WTC11 (cell line): ENCODE results near the gene METTL22. TPM values are rescaled to one million over a fixed set of nuclear protein-coding genes. Genes with fewer than 3 reads are reported as not detected.

Source experiments
- ATAC-seq: fragments of 200-7000 bp; cut with Tn5 transposase; 2 replicates; pipeline ENCODE4 v1.10.0; 2021; ENCODE audit warnings: mild to moderate bottlenecking, moderate library complexity
- CTCF ChIA-PET: fragments of 300-600 bp; sonication (Branson Sonifier 250); formaldehyde crosslinking; loops from one replicate; lab custom pipeline; 2021; ENCODE audit warnings: antibody characterized with exemption; lab: Charles Lee
- POLR2A ChIA-PET: fragments of 350-600 bp; sonication (Branson Sonifier 250); formaldehyde crosslinking; loops from one replicate; lab custom pipeline; 2021; ENCODE audit warnings: antibody characterized with exemption; lab: Charles Lee
- DNase-seq: peaks from one replicate; pipeline ENCODE4 v3.0.0; 2021; ENCODE audit warnings: low spot score
- H3K27ac Mint-ChIP-seq: 2 replicates; pipeline ENCODE4 v1.8.0; 2021; ENCODE audit warnings: mixed read lengths
- H3K27me3 Mint-ChIP-seq: 2 replicates; pipeline ENCODE4 v1.8.0; 2021; ENCODE audit warnings: low read depth, mild to moderate bottlenecking, moderate library complexity, mixed read lengths
- H3K36me3 Mint-ChIP-seq: 2 replicates; pipeline ENCODE4 v1.8.0; 2021; ENCODE audit warnings: mixed read lengths
- H3K4me1 Mint-ChIP-seq: 2 replicates; pipeline ENCODE4 v1.8.0; 2022; ENCODE audit warnings: mixed read lengths
- H3K4me3 Mint-ChIP-seq: 2 replicates; pipeline ENCODE4 v1.8.0; 2021; ENCODE audit warnings: mild to moderate bottlenecking, moderate library complexity, mixed read lengths
- H3K9me3 Mint-ChIP-seq: 2 replicates; pipeline ENCODE4 v1.8.0; 2021; ENCODE audit warnings: mixed read lengths
- AR ChIP-seq: fragments of 250-450 bp; sonication (Bioruptor Pico); IDR thresholded peaks from 2 replicates; pipeline ENCODE4 v1.9.0; 2021; ENCODE audit warnings: mild to moderate bottlenecking
- CBFB ChIP-seq: sonication (generic); formaldehyde crosslinking; IDR thresholded peaks from 2 replicates; pipeline ENCODE4 v1.8.1; 2022; ENCODE audit warnings: mild to moderate bottlenecking, low read depth, missing genetic modification reagents
- CDX4 ChIP-seq: fragments of 250-450 bp; sonication (Bioruptor Pico); IDR thresholded peaks from 2 replicates; pipeline ENCODE4 v1.9.0; 2021; ENCODE audit warnings: moderate library complexity, mild to moderate bottlenecking, inconsistent platforms, borderline replicate concordance
- CREB1 ChIP-seq: sonication (generic); formaldehyde crosslinking; IDR thresholded peaks from 2 replicates; pipeline ENCODE4 v1.8.0; 2023; ENCODE audit warnings: mild to moderate bottlenecking, missing genetic modification reagents
- FOXP1 ChIP-seq: sonication (generic); formaldehyde crosslinking; IDR thresholded peaks from 2 replicates; pipeline ENCODE4 v1.8.0; 2022; ENCODE audit warnings: missing genetic modification reagents, mild to moderate bottlenecking, moderate library complexity, borderline replicate concordance
- IRF2 ChIP-seq: sonication (generic); formaldehyde crosslinking; IDR thresholded peaks from 2 replicates; pipeline ENCODE4 v1.8.0; 2022; ENCODE audit warnings: low read depth, missing genetic modification reagents, borderline replicate concordance
- JAZF1 ChIP-seq: fragments of 250-450 bp; sonication (Bioruptor Pico); IDR thresholded peaks from 2 replicates; pipeline ENCODE4 v1.9.0; 2021; ENCODE audit warnings: moderate library complexity, mild to moderate bottlenecking, inconsistent platforms
- NFE2L1 ChIP-seq: sonication (generic); formaldehyde crosslinking; IDR thresholded peaks from 2 replicates; pipeline ENCODE4 v1.8.1; 2023; ENCODE audit warnings: missing genetic modification reagents
- NR2C2 ChIP-seq: sonication (generic); formaldehyde crosslinking; IDR thresholded peaks from 2 replicates; pipeline ENCODE4 v1.8.0; 2022; ENCODE audit warnings: mild to moderate bottlenecking, missing genetic modification reagents
- OVOL2 ChIP-seq: fragments of 250-450 bp; sonication (Bioruptor Pico); IDR thresholded peaks from 2 replicates; pipeline ENCODE4 v1.9.0; 2021; ENCODE audit warnings: mild to moderate bottlenecking, borderline replicate concordance
- TCF7 ChIP-seq: sonication (generic); formaldehyde crosslinking; IDR thresholded peaks from 2 replicates; pipeline ENCODE4 v1.8.0; 2022; ENCODE audit warnings: mild to moderate bottlenecking, low read depth, missing genetic modification reagents, moderate library complexity
- TP53 ChIP-seq: sonication (generic); formaldehyde crosslinking; IDR thresholded peaks from 2 replicates; pipeline ENCODE4 v1.8.1; 2023; ENCODE audit warnings: mild to moderate bottlenecking, missing genetic modification reagents
- ZBTB21 ChIP-seq: sonication (generic); formaldehyde crosslinking; IDR thresholded peaks from 2 replicates; pipeline ENCODE4 v1.8.1; 2023; ENCODE audit warnings: mild to moderate bottlenecking, missing genetic modification reagents, borderline replicate concordance
- ZMAT4 ChIP-seq: fragments of 250-450 bp; sonication (Bioruptor Pico); IDR thresholded peaks from 2 replicates; pipeline ENCODE4 v1.9.0; 2021; ENCODE audit warnings: mild to moderate bottlenecking
- ZNF121 ChIP-seq: sonication (generic); formaldehyde crosslinking; IDR thresholded peaks from 2 replicates; pipeline ENCODE4 v1.8.0; 2023; ENCODE audit warnings: missing genetic modification reagents
- ZNF138 ChIP-seq: sonication (generic); formaldehyde crosslinking; conservative IDR thresholded peaks from 2 replicates; pipeline ENCODE4 v1.8.1; 2022; ENCODE audit warnings: mild to moderate bottlenecking, moderate library complexity, missing genetic modification reagents
- ZNF423 ChIP-seq: fragments of 250-450 bp; sonication (Bioruptor Pico); IDR thresholded peaks from 2 replicates; pipeline ENCODE4 v2.1.2; 2022; ENCODE audit warnings: mild to moderate bottlenecking, moderate library complexity
- total RNA-seq: library from RNA; stranded (reverse); gene quantifications from 3 replicates; pipeline ENCODE4 v1.2.3, GENCODE V29; 2021
- TF ChIP-seq, protein P1 (sequence below): sonication (generic); formaldehyde crosslinking; IDR thresholded peaks from 2 replicates; pipeline ENCODE4 v1.8.1; 2023; ENCODE audit warnings: mild to moderate bottlenecking, missing genetic modification reagents
- TF ChIP-seq, protein P2 (sequence below): fragments of 250-450 bp; sonication (Bioruptor Pico); IDR thresholded peaks from 2 replicates; pipeline ENCODE4 v2.1.2; 2022; ENCODE audit warnings: mild to moderate bottlenecking, moderate library complexity
- TF ChIP-seq, protein P3 (sequence below): sonication (generic); formaldehyde crosslinking; IDR thresholded peaks from 2 replicates; pipeline ENCODE4 v1.8.1; 2023; ENCODE audit warnings: mild to moderate bottlenecking, missing genetic modification reagents, moderate library complexity
- TF ChIP-seq, protein P4 (sequence below): sonication (generic); formaldehyde crosslinking; IDR thresholded peaks from 2 replicates; pipeline ENCODE4 v1.8.1; 2022; ENCODE audit warnings: missing genetic modification reagents, borderline replicate concordance
- TF ChIP-seq, protein P5 (sequence below): sonication (generic); formaldehyde crosslinking; IDR thresholded peaks from 2 replicates; pipeline ENCODE4 v1.8.0; 2022; ENCODE audit warnings: mild to moderate bottlenecking, missing genetic modification reagents

METTL22 gene
- total RNA-seq, 1 experiment from 2014 or later, result 82.0 TPM

DNA sequence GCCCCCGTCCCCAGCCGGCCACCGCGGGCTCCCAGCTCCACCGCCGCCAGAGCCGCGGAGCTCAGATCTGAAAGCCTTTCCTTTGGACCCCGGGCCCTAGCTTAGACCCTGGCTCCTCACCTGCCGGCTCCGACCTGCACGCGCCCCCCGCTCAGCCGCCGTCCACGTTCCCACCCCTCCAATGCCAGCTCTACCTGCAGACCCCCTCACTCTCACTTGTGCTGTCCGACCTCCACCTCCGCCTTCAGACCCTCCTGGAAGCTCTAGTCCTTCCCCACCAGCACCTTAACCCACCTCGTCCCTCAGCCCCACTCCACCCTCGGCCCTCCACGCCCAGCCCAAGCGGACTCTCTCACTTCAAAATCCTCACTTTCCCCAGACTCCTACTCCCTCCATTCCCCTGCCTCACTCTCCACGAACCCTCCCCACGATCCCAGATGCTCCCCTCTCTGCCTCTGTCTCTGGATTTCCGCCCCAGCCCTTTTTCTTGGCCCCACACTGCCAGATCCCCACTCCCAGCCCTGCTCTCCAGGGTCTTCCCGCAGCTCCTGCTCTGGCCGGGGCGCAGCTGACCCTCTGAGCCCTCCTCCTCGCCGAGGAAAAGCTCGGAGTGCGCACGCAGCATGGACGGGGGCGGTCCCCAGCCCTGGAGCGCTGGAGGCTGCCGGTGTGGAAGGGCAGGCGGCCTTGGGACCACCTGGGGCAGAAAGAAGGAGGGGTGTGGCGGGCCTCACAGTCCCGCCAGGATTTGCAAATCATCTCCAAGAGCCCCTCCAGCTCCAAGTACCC, 31.4 kb upstream of the METTL22 start, which contains the start of gene TMEM114:
Gene TMEM114 (minus strand): TSS at position 612 of the 789 bp plus-strand sequence. CDS start 673 bp downstream, outside the sequence.
- peak; percentile 62 for DNase-seq
- H3K36me3 Mint-ChIP-seq, result no peaks in the 10 kb centered on the region
- TF ChIP-seq CBFB (CRISPR knock-in tag), result no peak
- TF ChIP-seq ZNF423 (CRISPR knock-in tag), result no peak
- 0 out of 2 replicates have a peak, but pooled peaks have one; percentile 26 for TF ChIP-seq NFE2L1
- no peak for TF ChIP-seq NR2C2 (CRISPR knock-in tag)
- TF ChIP-seq OVOL2 (CRISPR knock-in tag), result no peak
- TF ChIP-seq, protein P1, sequence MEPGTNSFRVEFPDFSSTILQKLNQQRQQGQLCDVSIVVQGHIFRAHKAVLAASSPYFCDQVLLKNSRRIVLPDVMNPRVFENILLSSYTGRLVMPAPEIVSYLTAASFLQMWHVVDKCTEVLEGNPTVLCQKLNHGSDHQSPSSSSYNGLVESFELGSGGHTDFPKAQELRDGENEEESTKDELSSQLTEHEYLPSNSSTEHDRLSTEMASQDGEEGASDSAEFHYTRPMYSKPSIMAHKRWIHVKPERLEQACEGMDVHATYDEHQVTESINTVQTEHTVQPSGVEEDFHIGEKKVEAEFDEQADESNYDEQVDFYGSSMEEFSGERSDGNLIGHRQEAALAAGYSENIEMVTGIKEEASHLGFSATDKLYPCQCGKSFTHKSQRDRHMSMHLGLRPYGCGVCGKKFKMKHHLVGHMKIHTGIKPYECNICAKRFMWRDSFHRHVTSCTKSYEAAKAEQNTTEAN (CRISPR knock-in tag), result no peak
- no peak for TF ChIP-seq CREB1 (CRISPR knock-in tag)
- TF ChIP-seq ZNF121 (CRISPR knock-in tag), result peak; percentile 55; the same call in 1 of the 2 replicates
- TF ChIP-seq CDX4 (CRISPR knock-in tag), result no peak
- TF ChIP-seq FOXP1 (CRISPR knock-in tag), result no peak
- no peak within 1 kb of the TSS for H3K27ac Mint-ChIP-seq
- H3K27me3 Mint-ChIP-seq, result peaks cover 8% of the 10 kb centered on the region
- H3K4me3 Mint-ChIP-seq, result no peak within 1 kb of the TSS
- POLR2A ChIA-PET, result interaction anchor here (0.9 to 1.4 kb wide), 2 partner anchors 17 to 32 kb away, joined by 3 to 4 read pairs; no protein-coding TSS in a partner anchor
- H3K4me1 Mint-ChIP-seq, result peaks cover 12% of the 10 kb centered on the region
- no peaks in the 10 kb centered on the region for H3K9me3 Mint-ChIP-seq
- ATAC-seq, result peak; percentile 47
- CTCF ChIA-PET, result interaction anchor here (0.8 to 4.6 kb wide), 8 partner anchors 11 to 419 kb away, joined by 3 to 25 read pairs (median 4); partner anchors contain the start of gene METTL22

GRCh38 chr16:8590811-8591210, 30.7 kb upstream of the METTL22 start:
- H3K4me1 Mint-ChIP-seq, result peaks cover 12% of the 10 kb centered on the region
- DNase-seq (no peak), ATAC-seq (no peak)
- H3K4me3 Mint-ChIP-seq, result no peak overlapping the region
- no peak overlapping the region for H3K27ac Mint-ChIP-seq
- peaks cover 15% of the 10 kb centered on the region for H3K27me3 Mint-ChIP-seq
- H3K36me3 Mint-ChIP-seq, result no peaks in the 10 kb centered on the region
- ChIA-PET CTCF (interaction anchor here (2.4 to 4.6 kb wide), 2 partner anchors 18 to 44 kb away, joined by 24 to 25 read pairs; no protein-coding TSS in a partner anchor), POLR2A (interaction anchor here (0.9 to 1.4 kb wide), 2 partner anchors 16 to 31 kb away, joined by 3 to 4 read pairs; no protein-coding TSS in a partner anchor)
- peaks cover 2% of the 10 kb centered on the region for H3K9me3 Mint-ChIP-seq
- no peak for TF ChIP-seq JAZF1 (CRISPR knock-in tag)
- no peak for TF ChIP-seq IRF2 (CRISPR knock-in tag)
- TF ChIP-seq ZBTB21 (CRISPR knock-in tag), result no peak
- no peak for TF ChIP-seq AR (CRISPR knock-in tag)
- TF ChIP-seq, protein P2, sequence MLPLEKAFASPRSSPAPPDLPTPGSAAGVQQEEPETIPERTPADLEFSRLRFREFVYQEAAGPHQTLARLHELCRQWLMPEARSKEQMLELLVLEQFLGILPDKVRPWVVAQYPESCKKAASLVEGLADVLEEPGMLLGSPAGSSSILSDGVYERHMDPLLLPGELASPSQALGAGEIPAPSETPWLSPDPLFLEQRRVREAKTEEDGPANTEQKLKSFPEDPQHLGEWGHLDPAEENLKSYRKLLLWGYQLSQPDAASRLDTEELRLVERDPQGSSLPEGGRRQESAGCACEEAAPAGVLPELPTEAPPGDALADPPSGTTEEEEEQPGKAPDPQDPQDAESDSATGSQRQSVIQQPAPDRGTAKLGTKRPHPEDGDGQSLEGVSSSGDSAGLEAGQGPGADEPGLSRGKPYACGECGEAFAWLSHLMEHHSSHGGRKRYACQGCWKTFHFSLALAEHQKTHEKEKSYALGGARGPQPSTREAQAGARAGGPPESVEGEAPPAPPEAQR (CRISPR knock-in tag), result no peak
- TF ChIP-seq TCF7 (CRISPR knock-in tag), result no peak
- TF ChIP-seq, protein P3, sequence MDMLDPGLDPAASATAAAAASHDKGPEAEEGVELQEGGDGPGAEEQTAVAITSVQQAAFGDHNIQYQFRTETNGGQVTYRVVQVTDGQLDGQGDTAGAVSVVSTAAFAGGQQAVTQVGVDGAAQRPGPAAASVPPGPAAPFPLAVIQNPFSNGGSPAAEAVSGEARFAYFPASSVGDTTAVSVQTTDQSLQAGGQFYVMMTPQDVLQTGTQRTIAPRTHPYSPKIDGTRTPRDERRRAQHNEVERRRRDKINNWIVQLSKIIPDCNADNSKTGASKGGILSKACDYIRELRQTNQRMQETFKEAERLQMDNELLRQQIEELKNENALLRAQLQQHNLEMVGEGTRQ, result no peak
- TF ChIP-seq ZNF423 (CRISPR knock-in tag), result no peak
- TF ChIP-seq ZNF138 (CRISPR knock-in tag), result no peak
- TF ChIP-seq, protein P4, sequence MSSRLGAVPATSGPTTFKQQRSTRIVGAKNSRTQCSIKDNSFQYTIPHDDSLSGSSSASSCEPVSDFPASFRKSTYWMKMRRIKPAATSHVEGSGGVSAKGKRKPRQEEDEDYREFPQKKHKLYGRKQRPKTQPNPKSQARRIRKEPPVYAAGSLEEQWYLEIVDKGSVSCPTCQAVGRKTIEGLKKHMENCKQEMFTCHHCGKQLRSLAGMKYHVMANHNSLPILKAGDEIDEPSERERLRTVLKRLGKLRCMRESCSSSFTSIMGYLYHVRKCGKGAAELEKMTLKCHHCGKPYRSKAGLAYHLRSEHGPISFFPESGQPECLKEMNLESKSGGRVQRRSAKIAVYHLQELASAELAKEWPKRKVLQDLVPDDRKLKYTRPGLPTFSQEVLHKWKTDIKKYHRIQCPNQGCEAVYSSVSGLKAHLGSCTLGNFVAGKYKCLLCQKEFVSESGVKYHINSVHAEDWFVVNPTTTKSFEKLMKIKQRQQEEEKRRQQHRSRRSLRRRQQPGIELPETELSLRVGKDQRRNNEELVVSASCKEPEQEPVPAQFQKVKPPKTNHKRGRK (CRISPR knock-in tag), result no peak
- TF ChIP-seq, protein P5, sequence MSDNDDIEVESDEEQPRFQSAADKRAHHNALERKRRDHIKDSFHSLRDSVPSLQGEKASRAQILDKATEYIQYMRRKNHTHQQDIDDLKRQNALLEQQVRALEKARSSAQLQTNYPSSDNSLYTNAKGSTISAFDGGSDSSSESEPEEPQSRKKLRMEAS (CRISPR knock-in tag), result no peak
- TF ChIP-seq TP53 (CRISPR knock-in tag), result no peak
- no peak for TF ChIP-seq CDX4 (CRISPR knock-in tag)
- TF ChIP-seq ZMAT4 (CRISPR knock-in tag), result no peak
